IMR-90 (cell line): ENCODE measurements around the gene DMD. TPM values are rescaled to one million over a fixed set of nuclear protein-coding genes. Genes with fewer than 3 reads are reported as not detected.

Source experiments
- ATAC-seq: fragments of 200-7000 bp; cut with Tn5 transposase; 2 replicates; pipeline ENCODE4 v1.9.1; 2020; ENCODE audit warnings: low read depth, mild to moderate bottlenecking, moderate library complexity
- BruUV-seq: library from RNA; stranded (reverse); fragments of 400-500 nt; replicated peaks from 2 replicates; lab custom pipeline; 2021; lab: Mats Ljungman, UMichigan
- CTCF ChIA-PET: fragments of 300-600 bp; formaldehyde crosslinking; extraction: SDS; loops from one replicate; lab custom pipeline; 2021; ENCODE audit warnings: antibody characterized with exemption; lab: Yijun Ruan, JAX
- POLR2A ChIA-PET: fragments of 300-600 bp; sonication (Branson Sonifier 250); formaldehyde crosslinking; loops from one replicate; lab custom pipeline; 2022; ENCODE audit warnings: antibody characterized with exemption; ENCODE audit not compliant: unreplicated experiment; lab: Charles Lee
- DNase-seq: peaks from one replicate; pipeline ENCODE4 v3.0.0; 2013
- H2AFZ ChIP-seq: replicated peaks from 2 replicates; pipeline ENCODE3; 2013; ENCODE audit warnings: low read length, mild to moderate bottlenecking; ENCODE audit not compliant: poor library complexity
- H2AK5ac ChIP-seq: 2 replicates; pipeline ENCODE4 v1.6.1; 2013; ENCODE audit warnings: low read depth, low read length, inconsistent platforms
- H2AK9ac ChIP-seq: replicated peaks from 2 replicates; pipeline ENCODE3; 2013; ENCODE audit warnings: mild to moderate bottlenecking, low read depth, low read length, moderate library complexity; ENCODE audit not compliant: poor library complexity
- H2BK120ac ChIP-seq: 2 replicates; pipeline ENCODE4 v1.6.1; 2013; ENCODE audit warnings: low read depth, low read length, inconsistent platforms
- H2BK15ac ChIP-seq: 3 replicates; pipeline ENCODE4 v1.6.1; 2013; ENCODE audit warnings: low read depth, low read length, inconsistent platforms
- H2BK20ac ChIP-seq: 2 replicates; pipeline ENCODE4 v1.6.1; 2013; ENCODE audit warnings: low read depth, mild to moderate bottlenecking, inconsistent platforms, low read length, moderate library complexity
- H2BK5ac ChIP-seq: 2 replicates; pipeline ENCODE4 v1.6.1; 2013; ENCODE audit warnings: mild to moderate bottlenecking, low read depth, low read length, inconsistent platforms; ENCODE audit not compliant: poor library complexity, severe bottlenecking
- H3K14ac ChIP-seq: replicated peaks from 2 replicates; pipeline ENCODE4 v1.6.1; 2013; ENCODE audit warnings: low read depth, low read length, inconsistent platforms
- H3K18ac ChIP-seq: 2 replicates; pipeline ENCODE4 v1.6.1; 2013; ENCODE audit warnings: low read depth, low read length, control low read depth
- H3K23ac ChIP-seq: 2 replicates; pipeline ENCODE4 v1.6.1; 2013; ENCODE audit warnings: low read depth, low read length, inconsistent platforms
- H3K27ac ChIP-seq: 2 replicates; pipeline ENCODE4 v1.5.1; 2013; ENCODE audit warnings: mild to moderate bottlenecking, control low read depth, low read length; ENCODE audit not compliant: insufficient read depth
- H3K27me3 ChIP-seq: 2 replicates; pipeline ENCODE4 v1.6.1; 2013; ENCODE audit warnings: low read length; ENCODE audit not compliant: control insufficient read depth, insufficient read depth
- H3K36me3 ChIP-seq: 2 replicates; pipeline ENCODE4 v1.6.1; 2013; ENCODE audit warnings: low read length, mixed read lengths; ENCODE audit not compliant: control insufficient read depth, insufficient read depth
- H3K4ac ChIP-seq: 2 replicates; pipeline ENCODE4 v1.6.1; 2013; ENCODE audit warnings: low read depth, low read length, inconsistent platforms
- H3K4me1 ChIP-seq: 2 replicates; pipeline ENCODE4 v1.6.1; 2013; ENCODE audit warnings: low read length, mixed read lengths; ENCODE audit not compliant: control insufficient read depth, insufficient read depth
- H3K4me2 ChIP-seq: 2 replicates; pipeline ENCODE4 v1.6.1; 2013; ENCODE audit warnings: low read depth, mild to moderate bottlenecking, control low read depth, low read length, moderate library complexity
- H3K4me3 ChIP-seq: 2 replicates; pipeline ENCODE4 v1.5.1; 2013; ENCODE audit warnings: low read depth, mild to moderate bottlenecking, control low read depth, low read length, moderate library complexity; ENCODE audit not compliant: insufficient read depth
- H3K56ac ChIP-seq: 2 replicates; pipeline ENCODE4 v1.6.1; 2013; ENCODE audit warnings: low read length, inconsistent platforms; ENCODE audit not compliant: insufficient read depth; ENCODE audit errors: extremely low read depth
- H3K79me1 ChIP-seq, 2 experiments: 2 replicates each; pipeline ENCODE4 v1.6.1; 2013; ENCODE audit warnings: low read length in 2 of 2, inconsistent platforms in 1 of 2, low read depth in 1 of 2
- H3K9ac ChIP-seq: 2 replicates; pipeline ENCODE4 v1.6.1; 2013; ENCODE audit warnings: low read depth, low read length, control low read depth
- H3K9me1 ChIP-seq: 2 replicates; pipeline ENCODE4 v1.6.1; 2013; ENCODE audit warnings: low read length, inconsistent platforms; ENCODE audit not compliant: insufficient read depth
- H3K9me3 ChIP-seq: 2 replicates; pipeline ENCODE4 v1.6.1; 2013; ENCODE audit warnings: low read length; ENCODE audit not compliant: control insufficient read depth, insufficient read depth
- H4K20me1 ChIP-seq: 2 replicates; pipeline ENCODE4 v1.6.1; 2013; ENCODE audit warnings: low read length, inconsistent platforms; ENCODE audit not compliant: insufficient read depth
- H4K5ac ChIP-seq: 2 replicates; pipeline ENCODE4 v1.6.1; 2013; ENCODE audit warnings: mild to moderate bottlenecking, low read depth, low read length, control low read depth
- H4K8ac ChIP-seq, 2 experiments: 2 replicates each; pipeline ENCODE4 v1.6.1; 2013; ENCODE audit warnings: low read depth in 2 of 2, low read length in 2 of 2, control low read depth in 1 of 2, inconsistent platforms in 1 of 2
- H4K91ac ChIP-seq: 2 replicates; pipeline ENCODE4 v1.6.1; 2013; ENCODE audit warnings: low read depth, low read length, inconsistent platforms; ENCODE audit not compliant: insufficient read depth
- BHLHE40 ChIP-seq: fragments of 150-350 bp; IDR thresholded peaks from 2 replicates; pipeline ENCODE4 v1.6.1; 2016; ENCODE audit warnings: mild to moderate bottlenecking, low read depth, low read length
- CHD1 ChIP-seq: IDR thresholded peaks from 2 replicates; pipeline ENCODE4 v1.6.1; 2012; ENCODE audit warnings: low read depth, low read length, improper control_type of control experiment
- ELK1 ChIP-seq: fragments of 150-350 bp; IDR thresholded peaks from 2 replicates; pipeline ENCODE4 v1.6.1; 2016; ENCODE audit warnings: low read depth, mild to moderate bottlenecking, low read length, moderate library complexity, borderline replicate concordance
- SMC3 ChIP-seq: fragments of 150-350 bp; IDR thresholded peaks from 2 replicates; pipeline ENCODE4 v1.6.1; 2016; ENCODE audit warnings: low read depth, mild to moderate bottlenecking, antibody characterized with exemption, low read length, moderate library complexity
- WGBS, 2 experiments: methylation state at CpG; one replicate each; pipeline versions ENCODE4 v1.1.5 to v1.1.7; 2013; ENCODE audit warnings: missing lambda C conversion rate in 2 of 2; ENCODE audit not compliant: insufficient read length in 1 of 2; ENCODE audit errors: extremely low coverage in 2 of 2; 5-methylcytosine and 5-hydroxymethylcytosine counted together
- dilution Hi-C: fragments of 300-500 bp; cut with HindIII; formaldehyde crosslinking; loops from one replicate; pipeline ENCODE4 v1.14.3; 2018; ENCODE audit warnings: low sequenced_read_pairs; ENCODE audit not compliant: unreplicated experiment
- in situ Hi-C: fragments of 300-500 bp; cut with MboI; formaldehyde crosslinking; loops from 3 replicates; pipeline ENCODE4 v1.14.3; 2019; ENCODE audit warnings: low sequenced_read_pairs, inconsistent platforms, mixed read lengths
- intact Hi-C: fragments of 100-400 bp; cut with micrococcal nuclease; formaldehyde crosslinking; loops from 2 replicates; pipeline ENCODE4 v1.10.0; 2022
- polyA plus RNA-seq, 3 experiments: library from polyadenylated mRNA; depleted of rRNA; stranded (reverse); fragments of >200 nt; gene quantifications; 2 replicates each; pipeline ENCODE4 v1.2.3, GENCODE V29; 2012; ENCODE audit warnings: low replicate concordance in 1 of 3
- total RNA-seq: library from RNA; depleted of rRNA; stranded (reverse); fragments of >200 nt; gene quantifications from 2 replicates; pipeline ENCODE4 v1.2.3, GENCODE V29; 2012

DMD gene
- total and polyA plus RNA-seq, 2 of the 4 experiments (the other 2 are of a cell fraction) = 6.6 to 11.8 TPM

- no peaks in the 10 kb centered on the region for H4K20me1 ChIP-seq
- no peaks in the 10 kb centered on the region for H3K36me3 ChIP-seq
- no peak overlapping the region for H2AK9ac ChIP-seq
- no peak overlapping the region for H3K56ac ChIP-seq
- no peak overlapping the region for H2AK5ac ChIP-seq
- POLR2A ChIA-PET = no interaction called here
- ATAC-seq (peak; percentile 56; the same call in 1 of the 2 replicates), DNase-seq (peak; percentile 38)
- H2AFZ ChIP-seq = no peak overlapping the region
- no peaks in the 10 kb centered on the region for H3K9me1 ChIP-seq
- H3K9ac ChIP-seq = no peak overlapping the region
- no peak overlapping the region for H3K14ac ChIP-seq
- H3K27ac ChIP-seq = no peak overlapping the region
- in situ Hi-C loops (no loop called here), intact Hi-C loops (no loop called here), dilution Hi-C loops (no loop called here)
- no peak overlapping the region for H4K5ac ChIP-seq
- peaks cover 4% of the 10 kb centered on the region; the same call in 1 of the 2 replicates for H3K4me1 ChIP-seq
- H4K8ac ChIP-seq = no peak overlapping the region
- H3K9me3 ChIP-seq = no peaks in the 10 kb centered on the region
- H3K23ac ChIP-seq = no peak overlapping the region
- H3K18ac ChIP-seq = no peak overlapping the region
- CTCF ChIA-PET = interaction anchor here (1.6 kb wide), 1 partner anchor 9 kb away, joined by 5 read pairs; no protein-coding TSS in a partner anchor
- H2BK5ac ChIP-seq = no peak overlapping the region
- 38% methylated on average over 1 of the region's 10 CpGs; no CpG with 5 or more reads in 1 of the 2 experiments for WGBS, 2 experiments
- TF ChIP-seq SMC3 = no peak
- TF ChIP-seq CHD1 = no peak
- TF ChIP-seq ELK1 = no peak
- no peak for TF ChIP-seq BHLHE40
- H3K4ac ChIP-seq = no peak overlapping the region
- H4K91ac ChIP-seq = no peak overlapping the region
- no TSS peak for BruUV-seq
- no peaks in the 10 kb centered on the region for H3K79me1 ChIP-seq
- H3K4me3 ChIP-seq = no peak overlapping the region
- no peaks in the 10 kb centered on the region for H3K27me3 ChIP-seq
- no peak overlapping the region; the same call in none of the 2 replicates for H3K4me2 ChIP-seq
- H2BK15ac ChIP-seq = no peak overlapping the region
- H2BK120ac ChIP-seq = no peak overlapping the region
- H2BK20ac ChIP-seq = no peak overlapping the region
These were observed 2002.2 kb downstream of the DMD start for GRCh38 chrX:31209005-31209628.
